ENCODE data around the gene ENG.

Gene ENG

DNA sequence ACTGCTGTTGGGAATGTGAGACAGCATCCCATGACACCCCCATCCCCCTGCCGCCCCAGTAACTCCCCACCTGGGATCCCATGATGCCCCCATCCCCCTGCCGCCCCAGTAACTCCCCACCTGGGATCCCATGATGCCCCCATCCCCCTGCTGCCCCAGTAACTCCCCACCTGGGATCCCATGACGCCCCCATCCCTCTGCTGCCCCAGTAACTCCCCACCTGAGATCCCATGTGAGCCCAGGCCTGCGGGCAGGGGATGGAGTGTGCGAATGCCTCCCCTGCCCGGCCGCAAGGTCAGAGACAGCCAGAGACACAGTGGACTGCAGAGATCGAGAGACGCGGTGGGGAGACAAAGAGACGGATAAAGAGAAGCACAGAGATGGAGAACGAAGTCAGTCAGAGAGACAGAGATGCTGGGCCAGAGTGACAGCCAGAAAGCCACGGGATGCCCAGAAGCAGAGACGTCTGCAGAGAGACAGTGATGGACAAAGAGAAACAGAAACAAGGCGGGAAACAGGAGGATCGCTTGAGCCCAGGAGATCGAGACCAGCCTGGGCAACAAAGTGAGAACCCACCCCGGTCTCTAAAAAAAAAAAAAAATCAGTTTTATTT, 77.0 kb downstream of the ENG start:
- TF ChIP-seq EZH2phosphoT487 (IDR thresholded peaks at IDR 0.05; ENCODE audit: borderline replicate concordance, low read length): no peak
- no peak for TF ChIP-seq CTCF (IDR thresholded peaks at IDR 0.05; ENCODE audit: low read depth, low read length, poor library complexity, severe bottlenecking)
- Histone ChIP-seq H3K27me3 (ENCODE audit: control insufficient read depth, low read length) (no peaks in the 10 kb centered on the region), H3K27ac (ENCODE audit: low read depth, low read length) (peak overlapping the region; percentile 96), H4K20me1 (ENCODE audit: control insufficient read depth, insufficient read depth, low read depth, low read length) (no peaks in the 10 kb centered on the region), H3K79me2 (ENCODE audit: control insufficient read depth, low read length) (peaks cover 27% of the 10 kb centered on the region), H3K4me3 (ENCODE audit: low read length) (peak overlapping the region; percentile 95), H3F3A (ENCODE audit: control insufficient read depth, insufficient read depth) (peaks cover 37% of the 10 kb centered on the region), H3K4me2 (ENCODE audit: low read length) (peak overlapping the region; percentile 97), H3K9me2 (replicated peaks; ENCODE audit: control insufficient read depth, low read length) (no peaks in the 10 kb centered on the region), H3K9me3 (ENCODE audit: control insufficient read depth, insufficient read depth, low read length) (no peaks in the 10 kb centered on the region), H3K4me1 (ENCODE audit: control insufficient read depth, low read length) (peaks cover 50% of the 10 kb centered on the region), H3K36me3 (ENCODE audit: control insufficient read depth, low read length) (peaks cover 35% of the 10 kb centered on the region)

DNA sequence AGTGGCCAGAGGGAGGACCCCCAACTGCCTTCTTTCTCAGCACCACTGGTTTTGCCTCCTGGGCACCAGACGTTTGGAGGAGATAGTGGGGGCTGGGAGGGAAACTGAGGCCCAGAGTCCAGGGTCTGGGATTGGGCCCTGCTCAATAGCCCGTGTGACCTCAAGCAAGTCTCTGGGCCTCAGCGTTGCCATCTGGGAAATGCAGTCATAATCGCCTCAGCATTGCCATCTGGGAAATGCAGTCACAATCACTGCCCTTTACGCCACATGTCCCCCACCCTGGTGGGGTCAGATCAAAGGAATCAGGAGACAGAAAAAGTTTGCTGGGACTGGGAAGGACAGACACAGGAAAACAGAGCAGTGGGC, 77.6 kb downstream of the ENG start:
- Histone ChIP-seq H3K9me2 (replicated peaks; ENCODE audit: control insufficient read depth, low read length) (no peaks in the 10 kb centered on the region), H3K27ac (ENCODE audit: low read depth, low read length) (peak overlapping the region; percentile 96), H3K27me3 (ENCODE audit: control insufficient read depth, low read length) (no peaks in the 10 kb centered on the region), H3K4me1 (ENCODE audit: control insufficient read depth, low read length) (peaks cover 48% of the 10 kb centered on the region), H3K9me3 (ENCODE audit: control insufficient read depth, insufficient read depth, low read length) (no peaks in the 10 kb centered on the region), H3K79me2 (ENCODE audit: control insufficient read depth, low read length) (peaks cover 27% of the 10 kb centered on the region), H3K36me3 (ENCODE audit: control insufficient read depth, low read length) (peaks cover 35% of the 10 kb centered on the region), H3K4me3 (ENCODE audit: low read length) (peak overlapping the region; percentile 95), H4K20me1 (ENCODE audit: control insufficient read depth, insufficient read depth, low read depth, low read length) (no peaks in the 10 kb centered on the region), H3K4me2 (ENCODE audit: low read length) (peak overlapping the region; percentile 97), H3F3A (ENCODE audit: control insufficient read depth, insufficient read depth) (peaks cover 36% of the 10 kb centered on the region)
- TF ChIP-seq EZH2phosphoT487 (IDR thresholded peaks at IDR 0.05; ENCODE audit: borderline replicate concordance, low read length): no peak
- no peak for TF ChIP-seq CTCF (IDR thresholded peaks at IDR 0.05; ENCODE audit: low read depth, low read length, poor library complexity, severe bottlenecking)

DNA sequence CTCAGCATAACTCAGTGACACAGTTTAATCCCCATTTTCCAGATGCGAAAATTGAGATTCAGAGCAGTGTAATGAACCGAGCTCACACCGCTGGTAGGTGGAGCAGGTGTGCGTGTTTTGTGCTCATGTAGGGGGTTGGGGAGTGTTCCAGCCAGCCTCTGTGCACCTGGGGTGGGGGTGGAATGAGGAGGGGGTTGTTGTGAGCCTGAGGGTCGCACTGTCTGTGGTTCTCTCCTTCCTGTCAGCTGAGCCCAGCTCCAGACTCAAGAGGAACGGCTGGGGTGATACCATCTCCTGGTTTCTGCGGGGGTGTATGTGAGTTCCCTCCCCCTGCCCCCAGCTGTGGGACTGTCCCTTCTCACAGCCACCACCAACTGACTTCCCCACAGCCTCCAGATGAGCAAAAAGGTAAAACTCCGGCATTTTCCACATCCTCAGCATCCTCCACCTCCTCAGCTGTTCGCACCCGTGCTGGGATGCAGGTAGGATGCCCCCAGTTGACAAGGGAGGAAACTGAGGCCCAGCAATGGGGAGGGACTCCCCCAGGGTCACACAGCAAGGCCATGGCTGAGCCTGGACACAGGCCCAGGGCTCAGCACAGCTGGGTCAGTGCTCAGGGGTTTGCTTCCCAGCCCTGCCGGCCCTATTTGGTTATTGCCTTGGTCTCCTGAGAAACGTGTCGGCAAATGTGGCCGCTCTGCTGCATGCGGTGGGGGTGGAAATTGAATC, 78.1 kb downstream of the ENG start:
- peaks cover 39% of the 10 kb centered on the region for H3K36me3 ChIP-seq (ENCODE audit: control insufficient read depth, low read length)
- TF ChIP-seq EZH2phosphoT487 (IDR thresholded peaks at IDR 0.05; ENCODE audit: borderline replicate concordance, low read length): no peak
- no peak for TF ChIP-seq CTCF (IDR thresholded peaks at IDR 0.05; ENCODE audit: low read depth, low read length, poor library complexity, severe bottlenecking)
- H3K9me2 ChIP-seq (replicated peaks; ENCODE audit: control insufficient read depth, low read length): no peaks in the 10 kb centered on the region
- peaks cover 27% of the 10 kb centered on the region for H3K79me2 ChIP-seq (ENCODE audit: control insufficient read depth, low read length)
- H3K4me1 ChIP-seq (ENCODE audit: control insufficient read depth, low read length): peaks cover 48% of the 10 kb centered on the region
- no peaks in the 10 kb centered on the region for H3K27me3 ChIP-seq (ENCODE audit: control insufficient read depth, low read length)
- peak overlapping the region; percentile 95 for H3K4me3 ChIP-seq (ENCODE audit: low read length)
- H3K27ac ChIP-seq (ENCODE audit: low read depth, low read length): peak overlapping the region; percentile 96
- peak overlapping the region; percentile 97 for H3K4me2 ChIP-seq (ENCODE audit: low read length)
- H3F3A ChIP-seq (ENCODE audit: control insufficient read depth, insufficient read depth): peaks cover 32% of the 10 kb centered on the region
- no peaks in the 10 kb centered on the region for H4K20me1 ChIP-seq (ENCODE audit: control insufficient read depth, insufficient read depth, low read depth, low read length)
- H3K9me3 ChIP-seq (ENCODE audit: control insufficient read depth, insufficient read depth, low read length): no peaks in the 10 kb centered on the region

Data from DOHH2 (cell line).